PC-9 (cell line): ENCODE measurements around the gene MBIP.

Experiments
- EZH2 ChIP-seq: fragments of 200-600 bp; sonication (generic); IDR thresholded peaks from 2 replicates; pipeline ENCODE4 v1.8.0; 2017; ENCODE audit warnings: antibody characterized with exemption, low read depth
- TF ChIP-seq, protein P1 (sequence below): fragments of 200-600 bp; sonication (generic); conservative IDR thresholded peaks from 2 replicates; pipeline ENCODE4 v1.6.1; 2017; ENCODE audit warnings: mixed run types, antibody characterized with exemption, mild to moderate bottlenecking, moderate library complexity

DNA sequence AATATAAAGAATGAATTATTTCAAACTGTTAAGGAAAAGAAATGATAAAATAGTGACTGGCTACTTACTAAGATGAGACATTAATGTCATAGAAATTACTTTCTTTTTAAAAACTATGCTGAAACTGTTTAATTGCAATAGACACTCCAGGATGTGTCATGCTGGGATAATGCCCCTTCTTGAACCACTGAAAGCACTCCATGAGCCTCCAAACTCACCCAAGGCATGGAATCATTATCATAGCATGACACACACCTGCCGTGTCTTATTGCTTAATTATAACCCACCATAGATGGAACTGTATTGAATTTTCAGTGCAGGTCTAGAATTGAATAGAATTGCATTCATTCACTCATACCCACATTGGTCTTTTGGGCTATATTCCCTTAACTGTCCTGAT is 4.3 kb downstream of the MBIP start:
- no peak for TF ChIP-seq EZH2
- TF ChIP-seq, protein P1, sequence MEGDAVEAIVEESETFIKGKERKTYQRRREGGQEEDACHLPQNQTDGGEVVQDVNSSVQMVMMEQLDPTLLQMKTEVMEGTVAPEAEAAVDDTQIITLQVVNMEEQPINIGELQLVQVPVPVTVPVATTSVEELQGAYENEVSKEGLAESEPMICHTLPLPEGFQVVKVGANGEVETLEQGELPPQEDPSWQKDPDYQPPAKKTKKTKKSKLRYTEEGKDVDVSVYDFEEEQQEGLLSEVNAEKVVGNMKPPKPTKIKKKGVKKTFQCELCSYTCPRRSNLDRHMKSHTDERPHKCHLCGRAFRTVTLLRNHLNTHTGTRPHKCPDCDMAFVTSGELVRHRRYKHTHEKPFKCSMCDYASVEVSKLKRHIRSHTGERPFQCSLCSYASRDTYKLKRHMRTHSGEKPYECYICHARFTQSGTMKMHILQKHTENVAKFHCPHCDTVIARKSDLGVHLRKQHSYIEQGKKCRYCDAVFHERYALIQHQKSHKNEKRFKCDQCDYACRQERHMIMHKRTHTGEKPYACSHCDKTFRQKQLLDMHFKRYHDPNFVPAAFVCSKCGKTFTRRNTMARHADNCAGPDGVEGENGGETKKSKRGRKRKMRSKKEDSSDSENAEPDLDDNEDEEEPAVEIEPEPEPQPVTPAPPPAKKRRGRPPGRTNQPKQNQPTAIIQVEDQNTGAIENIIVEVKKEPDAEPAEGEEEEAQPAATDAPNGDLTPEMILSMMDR, result no peak
